ENCODE measurements around the gene PPFIA1. TPM values are rescaled to one million over a fixed set of nuclear protein-coding genes. Genes with fewer than 3 reads are reported as not detected.

The PPFIA1 gene
- total RNA-seq, 2 donors from 2014 or later: 105 to 118 TPM

GRCh38 chr11:70244698-70245097 is 25.8 kb upstream of the PPFIA1 start:
- TF ChIP-seq, protein P1, sequence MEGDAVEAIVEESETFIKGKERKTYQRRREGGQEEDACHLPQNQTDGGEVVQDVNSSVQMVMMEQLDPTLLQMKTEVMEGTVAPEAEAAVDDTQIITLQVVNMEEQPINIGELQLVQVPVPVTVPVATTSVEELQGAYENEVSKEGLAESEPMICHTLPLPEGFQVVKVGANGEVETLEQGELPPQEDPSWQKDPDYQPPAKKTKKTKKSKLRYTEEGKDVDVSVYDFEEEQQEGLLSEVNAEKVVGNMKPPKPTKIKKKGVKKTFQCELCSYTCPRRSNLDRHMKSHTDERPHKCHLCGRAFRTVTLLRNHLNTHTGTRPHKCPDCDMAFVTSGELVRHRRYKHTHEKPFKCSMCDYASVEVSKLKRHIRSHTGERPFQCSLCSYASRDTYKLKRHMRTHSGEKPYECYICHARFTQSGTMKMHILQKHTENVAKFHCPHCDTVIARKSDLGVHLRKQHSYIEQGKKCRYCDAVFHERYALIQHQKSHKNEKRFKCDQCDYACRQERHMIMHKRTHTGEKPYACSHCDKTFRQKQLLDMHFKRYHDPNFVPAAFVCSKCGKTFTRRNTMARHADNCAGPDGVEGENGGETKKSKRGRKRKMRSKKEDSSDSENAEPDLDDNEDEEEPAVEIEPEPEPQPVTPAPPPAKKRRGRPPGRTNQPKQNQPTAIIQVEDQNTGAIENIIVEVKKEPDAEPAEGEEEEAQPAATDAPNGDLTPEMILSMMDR (conservative IDR thresholded peaks at IDR 0.05): no peak
- Histone ChIP-seq H3K4me1 (ENCODE audit: control insufficient read depth, insufficient read depth, low read length) (peaks cover 13% of the 10 kb centered on the region), H3K27me3 (ENCODE audit: control insufficient read depth, insufficient read depth, low read length, poor library complexity, severe bottlenecking) (no peaks in the 10 kb centered on the region), H3K36me3 (ENCODE audit: control insufficient read depth, insufficient read depth, low read length) (no peaks in the 10 kb centered on the region), H3K4me3 (ENCODE audit: low read length) (no peak overlapping the region), H3K27ac (ENCODE audit: low read depth, low read length) (no peak overlapping the region), H3K9ac (ENCODE audit: extremely low read depth, low read length, poor library complexity, severe bottlenecking) (no peak overlapping the region), H3K9me3 (ENCODE audit: control insufficient read depth, low read length) (no peaks in the 10 kb centered on the region)
- no peaks in the 10 kb centered on the region for H3K36me3 Mint-ChIP-seq (ENCODE audit: low read depth)
- WGBS, 2 experiments (ENCODE audit: insufficient coverage in 1 of 2, insufficient read length in 1 of 2): 88 to 93% methylated on average over 6 to 7 of the region's 7 CpGs
- H3K4me3 Mint-ChIP-seq: no peak overlapping the region
- peaks cover 2% of the 10 kb centered on the region for H3K9me3 Mint-ChIP-seq
- DNase-seq: no peak
- H3K27ac Mint-ChIP-seq: no peak overlapping the region
- no peaks in the 10 kb centered on the region for H3K27me3 Mint-ChIP-seq (ENCODE audit: insufficient read depth)
- H3K4me1 Mint-ChIP-seq: peaks cover 54% of the 10 kb centered on the region

- Mint-ChIP-seq H3K4me3 (no peak overlapping the region), H3K27me3 (ENCODE audit: insufficient read depth) (no peaks in the 10 kb centered on the region), H3K9me3 (peaks cover 2% of the 10 kb centered on the region), H3K27ac (peak overlapping the region; percentile 26), H3K4me1 (peaks cover 63% of the 10 kb centered on the region), H3K36me3 (ENCODE audit: low read depth) (no peaks in the 10 kb centered on the region)
- 67 to 100% methylated on average over 1 to 8 of the region's 8 CpGs for WGBS, 2 experiments (ENCODE audit: insufficient coverage in 1 of 2, insufficient read length in 1 of 2)
- H3K36me3 ChIP-seq (ENCODE audit: control insufficient read depth, insufficient read depth, low read length): no peaks in the 10 kb centered on the region
- no peaks in the 10 kb centered on the region for H3K27me3 ChIP-seq (ENCODE audit: control insufficient read depth, insufficient read depth, low read length, poor library complexity, severe bottlenecking)
- H3K4me1 ChIP-seq (ENCODE audit: control insufficient read depth, insufficient read depth, low read length): peaks cover 20% of the 10 kb centered on the region
- no peak overlapping the region for H3K4me3 ChIP-seq (ENCODE audit: low read length)
- TF ChIP-seq, protein P1 (conservative IDR thresholded peaks at IDR 0.05): no peak
- H3K9ac ChIP-seq (ENCODE audit: extremely low read depth, low read length, poor library complexity, severe bottlenecking): no peak overlapping the region
- H3K27ac ChIP-seq (ENCODE audit: low read depth, low read length): no peak overlapping the region
- no peak for DNase-seq
- no peaks in the 10 kb centered on the region for H3K9me3 ChIP-seq (ENCODE audit: control insufficient read depth, low read length)
These were observed 24.3 kb upstream of the PPFIA1 start for GRCh38 chr11:70246196-70246595.

DNA sequence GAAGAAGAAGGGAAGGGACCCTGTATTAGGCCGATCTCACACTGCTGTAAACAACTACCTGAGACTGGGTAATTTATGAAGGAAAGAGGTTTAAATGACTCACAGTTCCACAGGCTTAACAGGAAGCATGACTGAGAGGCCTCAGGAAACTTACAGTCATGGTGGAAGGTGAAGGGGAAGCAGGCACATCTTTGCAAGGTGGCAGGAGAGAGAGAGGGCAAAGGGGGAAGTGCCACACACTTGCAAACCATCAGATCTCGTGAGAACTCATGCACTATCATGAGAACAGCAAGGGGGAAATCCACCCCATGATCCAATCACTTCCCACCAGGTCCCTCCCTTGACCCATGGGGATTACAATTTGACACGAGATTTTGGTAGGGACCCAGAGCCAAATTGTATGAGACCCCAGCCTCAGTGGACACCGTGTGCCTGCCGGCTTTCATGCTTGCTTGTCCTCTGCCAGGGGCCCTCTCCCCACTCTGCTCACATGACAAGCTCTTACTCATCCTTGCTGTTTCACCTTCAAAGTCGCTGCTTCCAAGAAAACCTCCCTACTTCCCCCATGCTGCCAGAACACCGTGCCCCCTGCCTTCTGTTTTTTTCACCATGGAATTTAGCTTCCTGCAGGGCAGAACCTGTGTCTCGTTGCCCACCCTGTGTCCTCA is 23.3 kb upstream of the PPFIA1 start:
- H3K4me1 ChIP-seq (ENCODE audit: control insufficient read depth, insufficient read depth, low read length): peaks cover 20% of the 10 kb centered on the region
- TF ChIP-seq, protein P1 (conservative IDR thresholded peaks at IDR 0.05): no peak
- no peaks in the 10 kb centered on the region for H3K36me3 Mint-ChIP-seq (ENCODE audit: low read depth)
- H3K4me3 ChIP-seq (ENCODE audit: low read length): no peak overlapping the region
- no peaks in the 10 kb centered on the region for H3K36me3 ChIP-seq (ENCODE audit: control insufficient read depth, insufficient read depth, low read length)
- no peaks in the 10 kb centered on the region for H3K27me3 Mint-ChIP-seq (ENCODE audit: insufficient read depth)
- H3K27ac ChIP-seq (ENCODE audit: low read depth, low read length): no peak overlapping the region
- H3K9me3 Mint-ChIP-seq: peaks cover 2% of the 10 kb centered on the region
- 74 to 83% methylated on average over 6 to 8 of the region's 8 CpGs for WGBS, 2 experiments (ENCODE audit: insufficient coverage in 1 of 2, insufficient read length in 1 of 2)
- H3K9ac ChIP-seq (ENCODE audit: extremely low read depth, low read length, poor library complexity, severe bottlenecking): no peak overlapping the region
- H3K9me3 ChIP-seq (ENCODE audit: control insufficient read depth, low read length): no peaks in the 10 kb centered on the region
- DNase-seq: no peak
- no peak overlapping the region for H3K27ac Mint-ChIP-seq
- H3K4me3 Mint-ChIP-seq: no peak overlapping the region
- no peaks in the 10 kb centered on the region for H3K27me3 ChIP-seq (ENCODE audit: control insufficient read depth, insufficient read depth, low read length, poor library complexity, severe bottlenecking)
- peaks cover 68% of the 10 kb centered on the region for H3K4me1 Mint-ChIP-seq
